WTC11 (cell line): ENCODE data around the gene LMO1. TPM values are rescaled to one million over a fixed set of nuclear protein-coding genes. Genes with fewer than 3 reads are reported as not detected.

ENCODE experiments used
- ATAC-seq: fragments of 200-7000 bp; cut with Tn5 transposase; 2 replicates; pipeline ENCODE4 v1.10.0; 2021; ENCODE audit warnings: mild to moderate bottlenecking, moderate library complexity
- CTCF ChIA-PET: fragments of 300-600 bp; sonication (Branson Sonifier 250); formaldehyde crosslinking; loops from one replicate; lab custom pipeline; 2021; ENCODE audit warnings: antibody characterized with exemption; lab: Charles Lee
- POLR2A ChIA-PET: fragments of 350-600 bp; sonication (Branson Sonifier 250); formaldehyde crosslinking; loops from one replicate; lab custom pipeline; 2021; ENCODE audit warnings: antibody characterized with exemption; lab: Charles Lee
- DNase-seq: peaks from one replicate; pipeline ENCODE4 v3.0.0; 2021; ENCODE audit warnings: low spot score
- H3K27ac Mint-ChIP-seq: 2 replicates; pipeline ENCODE4 v1.8.0; 2021; ENCODE audit warnings: mixed read lengths
- H3K27me3 Mint-ChIP-seq: 2 replicates; pipeline ENCODE4 v1.8.0; 2021; ENCODE audit warnings: low read depth, mild to moderate bottlenecking, moderate library complexity, mixed read lengths
- H3K36me3 Mint-ChIP-seq: 2 replicates; pipeline ENCODE4 v1.8.0; 2021; ENCODE audit warnings: mixed read lengths
- H3K4me1 Mint-ChIP-seq: 2 replicates; pipeline ENCODE4 v1.8.0; 2022; ENCODE audit warnings: mixed read lengths
- H3K4me3 Mint-ChIP-seq: 2 replicates; pipeline ENCODE4 v1.8.0; 2021; ENCODE audit warnings: mild to moderate bottlenecking, moderate library complexity, mixed read lengths
- H3K9me3 Mint-ChIP-seq: 2 replicates; pipeline ENCODE4 v1.8.0; 2021; ENCODE audit warnings: mixed read lengths
- ELF4 ChIP-seq: sonication (generic); formaldehyde crosslinking; IDR thresholded peaks from 2 replicates; pipeline ENCODE4 v1.8.1; 2022; ENCODE audit warnings: low read depth, mild to moderate bottlenecking, moderate library complexity, missing genetic modification reagents
- JAZF1 ChIP-seq: fragments of 250-450 bp; sonication (Bioruptor Pico); IDR thresholded peaks from 2 replicates; pipeline ENCODE4 v1.9.0; 2021; ENCODE audit warnings: moderate library complexity, mild to moderate bottlenecking, inconsistent platforms
- KAT7 ChIP-seq: sonication (generic); formaldehyde crosslinking; IDR thresholded peaks from 2 replicates; pipeline ENCODE4 v1.8.1; 2023; ENCODE audit warnings: missing genetic modification reagents, mild to moderate bottlenecking, borderline replicate concordance
- NFATC4 ChIP-seq: fragments of 250-450 bp; sonication (Bioruptor Pico); IDR thresholded peaks from 2 replicates; pipeline ENCODE4 v1.9.0; 2021; ENCODE audit warnings: mild to moderate bottlenecking
- NR1H2 ChIP-seq: sonication (generic); formaldehyde crosslinking; IDR thresholded peaks from 2 replicates; pipeline ENCODE4 v1.9.0; 2021; ENCODE audit warnings: mild to moderate bottlenecking, moderate library complexity, missing genetic modification reagents
- PRRX2 ChIP-seq: fragments of 250-450 bp; sonication (Bioruptor Pico); IDR thresholded peaks from 2 replicates; pipeline ENCODE4 v1.8.0; 2021; ENCODE audit warnings: mild to moderate bottlenecking
- RELA ChIP-seq: sonication (generic); formaldehyde crosslinking; IDR thresholded peaks from 2 replicates; pipeline ENCODE4 v1.8.1; 2022; ENCODE audit warnings: missing genetic modification reagents, mild to moderate bottlenecking, borderline replicate concordance
- SMAD4 ChIP-seq: sonication (generic); formaldehyde crosslinking; IDR thresholded peaks from 2 replicates; pipeline ENCODE4 v1.8.0; 2022; ENCODE audit warnings: mild to moderate bottlenecking, missing genetic modification reagents
- TCF7 ChIP-seq: sonication (generic); formaldehyde crosslinking; IDR thresholded peaks from 2 replicates; pipeline ENCODE4 v1.8.0; 2022; ENCODE audit warnings: mild to moderate bottlenecking, low read depth, missing genetic modification reagents, moderate library complexity
- TEAD1 ChIP-seq: sonication (generic); formaldehyde crosslinking; IDR thresholded peaks from 2 replicates; pipeline ENCODE4 v1.8.0; 2022; ENCODE audit warnings: mild to moderate bottlenecking, missing genetic modification reagents
- TEAD4 ChIP-seq: sonication (generic); formaldehyde crosslinking; IDR thresholded peaks from 2 replicates; pipeline ENCODE4 v1.8.0; 2022; ENCODE audit warnings: mild to moderate bottlenecking, missing genetic modification reagents
- ZBTB21 ChIP-seq: sonication (generic); formaldehyde crosslinking; IDR thresholded peaks from 2 replicates; pipeline ENCODE4 v1.8.1; 2023; ENCODE audit warnings: mild to moderate bottlenecking, missing genetic modification reagents, borderline replicate concordance
- ZNF317 ChIP-seq: sonication (generic); formaldehyde crosslinking; IDR thresholded peaks from 2 replicates; pipeline ENCODE4 v1.8.1; 2023; ENCODE audit warnings: low read depth, mild to moderate bottlenecking, moderate library complexity, missing genetic modification reagents, borderline replicate concordance
- ZNF671 ChIP-seq: fragments of 250-450 bp; sonication (Bioruptor Pico); IDR thresholded peaks from 2 replicates; pipeline ENCODE4 v1.8.0; 2021; ENCODE audit warnings: mild to moderate bottlenecking
- total RNA-seq: library from RNA; stranded (reverse); gene quantifications from 3 replicates; pipeline ENCODE4 v1.2.3, GENCODE V29; 2021
- TF ChIP-seq, protein P1 (sequence below): sonication (generic); formaldehyde crosslinking; IDR thresholded peaks from 2 replicates; pipeline ENCODE4 v1.8.0; 2023; ENCODE audit warnings: missing genetic modification reagents, mild to moderate bottlenecking, borderline replicate concordance
- TF ChIP-seq, protein P2 (sequence below): sonication (generic); formaldehyde crosslinking; IDR thresholded peaks from 2 replicates; pipeline ENCODE4 v1.8.1; 2022; ENCODE audit warnings: mild to moderate bottlenecking, moderate library complexity, missing genetic modification reagents
- TF ChIP-seq, protein P3 (sequence below): sonication (generic); formaldehyde crosslinking; IDR thresholded peaks from 2 replicates; pipeline ENCODE4 v1.8.1; 2022; ENCODE audit warnings: low read depth, missing genetic modification reagents, borderline replicate concordance
- TF ChIP-seq, protein P4 (sequence below): fragments of 250-450 bp; sonication (Bioruptor Pico); IDR thresholded peaks from 2 replicates; pipeline ENCODE4 v1.8.0; 2021; ENCODE audit warnings: mild to moderate bottlenecking
- TF ChIP-seq, protein P5 (sequence below): fragments of 250-450 bp; sonication (Bioruptor Pico); IDR thresholded peaks from 2 replicates; pipeline ENCODE4 v1.9.0; 2021; ENCODE audit warnings: moderate library complexity, mild to moderate bottlenecking, inconsistent platforms, borderline replicate concordance
- TF ChIP-seq, protein P6 (sequence below): fragments of 200-600 bp; IDR thresholded peaks from 2 replicates; pipeline ENCODE4 v1.8.0; 2022; ENCODE audit warnings: antibody characterized with exemption
- TF ChIP-seq, protein P7 (sequence below): fragments of 250-450 bp; sonication (Bioruptor Pico); IDR thresholded peaks from 2 replicates; pipeline ENCODE4 v2.1.2; 2022; ENCODE audit warnings: mild to moderate bottlenecking, moderate library complexity
- TF ChIP-seq, protein P8 (sequence below): sonication (generic); formaldehyde crosslinking; IDR thresholded peaks from 2 replicates; pipeline ENCODE4 v1.8.1; 2022; ENCODE audit warnings: low read depth, mild to moderate bottlenecking, moderate library complexity, missing genetic modification reagents, borderline replicate concordance

Gene LMO1
- total RNA-seq, 1 experiment from 2014 or later = 0.44 TPM

DNA sequence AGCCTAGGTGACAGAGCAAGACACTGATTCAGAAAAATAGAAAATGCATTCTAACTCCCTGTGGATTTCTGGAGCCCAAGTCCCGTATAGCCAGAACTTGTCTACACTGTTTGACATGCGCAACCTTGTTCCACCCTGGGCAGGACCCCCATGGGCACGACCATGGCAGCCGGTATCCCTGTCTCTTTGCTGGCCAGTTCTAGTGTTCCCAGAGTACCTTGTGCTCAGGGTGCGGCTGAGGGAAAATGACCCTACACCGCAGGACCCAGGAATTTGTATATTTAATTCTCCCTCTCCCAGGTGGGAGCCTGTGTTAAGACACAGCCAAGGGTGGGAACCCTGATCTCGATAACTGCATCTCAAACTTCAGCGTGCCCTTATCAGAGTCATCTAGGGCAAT lies 58.1 kb downstream of the LMO1 start (continued):
- TF ChIP-seq, protein P1, sequence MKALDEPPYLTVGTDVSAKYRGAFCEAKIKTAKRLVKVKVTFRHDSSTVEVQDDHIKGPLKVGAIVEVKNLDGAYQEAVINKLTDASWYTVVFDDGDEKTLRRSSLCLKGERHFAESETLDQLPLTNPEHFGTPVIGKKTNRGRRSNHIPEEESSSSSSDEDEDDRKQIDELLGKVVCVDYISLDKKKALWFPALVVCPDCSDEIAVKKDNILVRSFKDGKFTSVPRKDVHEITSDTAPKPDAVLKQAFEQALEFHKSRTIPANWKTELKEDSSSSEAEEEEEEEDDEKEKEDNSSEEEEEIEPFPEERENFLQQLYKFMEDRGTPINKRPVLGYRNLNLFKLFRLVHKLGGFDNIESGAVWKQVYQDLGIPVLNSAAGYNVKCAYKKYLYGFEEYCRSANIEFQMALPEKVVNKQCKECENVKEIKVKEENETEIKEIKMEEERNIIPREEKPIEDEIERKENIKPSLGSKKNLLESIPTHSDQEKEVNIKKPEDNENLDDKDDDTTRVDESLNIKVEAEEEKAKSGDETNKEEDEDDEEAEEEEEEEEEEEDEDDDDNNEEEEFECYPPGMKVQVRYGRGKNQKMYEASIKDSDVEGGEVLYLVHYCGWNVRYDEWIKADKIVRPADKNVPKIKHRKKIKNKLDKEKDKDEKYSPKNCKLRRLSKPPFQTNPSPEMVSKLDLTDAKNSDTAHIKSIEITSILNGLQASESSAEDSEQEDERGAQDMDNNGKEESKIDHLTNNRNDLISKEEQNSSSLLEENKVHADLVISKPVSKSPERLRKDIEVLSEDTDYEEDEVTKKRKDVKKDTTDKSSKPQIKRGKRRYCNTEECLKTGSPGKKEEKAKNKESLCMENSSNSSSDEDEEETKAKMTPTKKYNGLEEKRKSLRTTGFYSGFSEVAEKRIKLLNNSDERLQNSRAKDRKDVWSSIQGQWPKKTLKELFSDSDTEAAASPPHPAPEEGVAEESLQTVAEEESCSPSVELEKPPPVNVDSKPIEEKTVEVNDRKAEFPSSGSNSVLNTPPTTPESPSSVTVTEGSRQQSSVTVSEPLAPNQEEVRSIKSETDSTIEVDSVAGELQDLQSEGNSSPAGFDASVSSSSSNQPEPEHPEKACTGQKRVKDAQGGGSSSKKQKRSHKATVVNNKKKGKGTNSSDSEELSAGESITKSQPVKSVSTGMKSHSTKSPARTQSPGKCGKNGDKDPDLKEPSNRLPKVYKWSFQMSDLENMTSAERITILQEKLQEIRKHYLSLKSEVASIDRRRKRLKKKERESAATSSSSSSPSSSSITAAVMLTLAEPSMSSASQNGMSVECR = no peak
- no peak for TF ChIP-seq TCF7 (CRISPR knock-in tag)
- TF ChIP-seq, protein P2, sequence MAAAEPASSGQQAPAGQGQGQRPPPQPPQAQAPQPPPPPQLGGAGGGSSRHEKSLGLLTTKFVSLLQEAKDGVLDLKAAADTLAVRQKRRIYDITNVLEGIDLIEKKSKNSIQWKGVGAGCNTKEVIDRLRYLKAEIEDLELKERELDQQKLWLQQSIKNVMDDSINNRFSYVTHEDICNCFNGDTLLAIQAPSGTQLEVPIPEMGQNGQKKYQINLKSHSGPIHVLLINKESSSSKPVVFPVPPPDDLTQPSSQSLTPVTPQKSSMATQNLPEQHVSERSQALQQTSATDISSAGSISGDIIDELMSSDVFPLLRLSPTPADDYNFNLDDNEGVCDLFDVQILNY (CRISPR knock-in tag) = no peak
- TF ChIP-seq, protein P3, sequence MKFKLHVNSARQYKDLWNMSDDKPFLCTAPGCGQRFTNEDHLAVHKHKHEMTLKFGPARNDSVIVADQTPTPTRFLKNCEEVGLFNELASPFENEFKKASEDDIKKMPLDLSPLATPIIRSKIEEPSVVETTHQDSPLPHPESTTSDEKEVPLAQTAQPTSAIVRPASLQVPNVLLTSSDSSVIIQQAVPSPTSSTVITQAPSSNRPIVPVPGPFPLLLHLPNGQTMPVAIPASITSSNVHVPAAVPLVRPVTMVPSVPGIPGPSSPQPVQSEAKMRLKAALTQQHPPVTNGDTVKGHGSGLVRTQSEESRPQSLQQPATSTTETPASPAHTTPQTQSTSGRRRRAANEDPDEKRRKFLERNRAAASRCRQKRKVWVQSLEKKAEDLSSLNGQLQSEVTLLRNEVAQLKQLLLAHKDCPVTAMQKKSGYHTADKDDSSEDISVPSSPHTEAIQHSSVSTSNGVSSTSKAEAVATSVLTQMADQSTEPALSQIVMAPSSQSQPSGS (CRISPR knock-in tag) = no peak
- TF ChIP-seq, protein P4, sequence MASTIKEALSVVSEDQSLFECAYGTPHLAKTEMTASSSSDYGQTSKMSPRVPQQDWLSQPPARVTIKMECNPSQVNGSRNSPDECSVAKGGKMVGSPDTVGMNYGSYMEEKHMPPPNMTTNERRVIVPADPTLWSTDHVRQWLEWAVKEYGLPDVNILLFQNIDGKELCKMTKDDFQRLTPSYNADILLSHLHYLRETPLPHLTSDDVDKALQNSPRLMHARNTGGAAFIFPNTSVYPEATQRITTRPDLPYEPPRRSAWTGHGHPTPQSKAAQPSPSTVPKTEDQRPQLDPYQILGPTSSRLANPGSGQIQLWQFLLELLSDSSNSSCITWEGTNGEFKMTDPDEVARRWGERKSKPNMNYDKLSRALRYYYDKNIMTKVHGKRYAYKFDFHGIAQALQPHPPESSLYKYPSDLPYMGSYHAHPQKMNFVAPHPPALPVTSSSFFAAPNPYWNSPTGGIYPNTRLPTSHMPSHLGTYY (CRISPR knock-in tag) = no peak
- TF ChIP-seq, protein P5, sequence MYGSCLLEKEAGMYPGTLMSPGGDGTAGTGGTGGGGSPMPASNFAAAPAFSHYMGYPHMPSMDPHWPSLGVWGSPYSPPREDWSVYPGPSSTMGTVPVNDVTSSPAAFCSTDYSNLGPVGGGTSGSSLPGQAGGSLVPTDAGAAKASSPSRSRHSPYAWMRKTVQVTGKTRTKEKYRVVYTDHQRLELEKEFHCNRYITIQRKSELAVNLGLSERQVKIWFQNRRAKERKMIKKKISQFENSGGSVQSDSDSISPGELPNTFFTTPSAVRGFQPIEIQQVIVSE (CRISPR knock-in tag) = no peak
- TF ChIP-seq ZNF671 (CRISPR knock-in tag) = no peak
- TF ChIP-seq, all 79 proteins: peak for 0

DNA sequence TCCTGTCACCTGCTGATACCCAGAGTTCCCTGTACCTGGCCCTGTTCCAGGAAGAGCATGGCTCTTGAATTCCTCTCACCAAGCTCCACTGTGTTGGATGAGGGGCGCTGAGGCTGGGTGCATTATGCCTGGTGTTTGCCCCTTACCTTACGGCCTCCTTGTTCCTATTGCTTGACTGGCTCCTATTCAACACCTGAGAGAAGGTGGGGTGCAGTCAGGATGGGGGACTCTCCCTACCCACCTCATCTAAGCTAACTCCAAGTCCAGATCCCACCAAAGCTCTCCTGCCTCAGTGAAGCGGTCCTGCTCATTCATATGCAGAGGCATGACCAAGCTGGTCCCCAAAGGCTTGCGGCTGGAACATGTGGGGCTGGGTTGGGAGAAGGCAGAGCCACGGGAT lies 59.1 kb downstream of the LMO1 start:
- no peaks in the 10 kb centered on the region for H3K36me3 Mint-ChIP-seq
- no peak for DNase-seq
- no peaks in the 10 kb centered on the region for H3K9me3 Mint-ChIP-seq
- no peak overlapping the region for H3K27ac Mint-ChIP-seq
- H3K27me3 Mint-ChIP-seq = 0 out of 2 replicates have a peak, but pooled peaks cover 3% of the 10 kb centered on the region
- H3K4me3 Mint-ChIP-seq = no peak overlapping the region
- peaks cover 22% of the 10 kb centered on the region for H3K4me1 Mint-ChIP-seq
- ChIA-PET POLR2A (no interaction called here), CTCF (interaction anchor here (0.9 to 4.8 kb wide), 2 partner anchors 11 to 15 kb away, joined by 6 to 27 read pairs; no protein-coding TSS in a partner anchor)
- ATAC-seq = no peak
- TF ChIP-seq KAT7 (CRISPR knock-in tag) (no peak), SMAD4 (no peak), NR1H2 (no peak), ELF4 (CRISPR knock-in tag) (no peak), PRRX2 (CRISPR knock-in tag) (no peak), ZBTB21 (CRISPR knock-in tag) (no peak), NFATC4 (CRISPR knock-in tag) (no peak), TEAD4 (CRISPR knock-in tag) (no peak), ZNF671 (CRISPR knock-in tag) (no peak), ZNF317 (CRISPR knock-in tag) (no peak), JAZF1 (no peak), RELA (CRISPR knock-in tag) (no peak), TEAD1 (no peak)
- TF ChIP-seq, protein P2 (CRISPR knock-in tag) = no peak
- TF ChIP-seq, protein P6, sequence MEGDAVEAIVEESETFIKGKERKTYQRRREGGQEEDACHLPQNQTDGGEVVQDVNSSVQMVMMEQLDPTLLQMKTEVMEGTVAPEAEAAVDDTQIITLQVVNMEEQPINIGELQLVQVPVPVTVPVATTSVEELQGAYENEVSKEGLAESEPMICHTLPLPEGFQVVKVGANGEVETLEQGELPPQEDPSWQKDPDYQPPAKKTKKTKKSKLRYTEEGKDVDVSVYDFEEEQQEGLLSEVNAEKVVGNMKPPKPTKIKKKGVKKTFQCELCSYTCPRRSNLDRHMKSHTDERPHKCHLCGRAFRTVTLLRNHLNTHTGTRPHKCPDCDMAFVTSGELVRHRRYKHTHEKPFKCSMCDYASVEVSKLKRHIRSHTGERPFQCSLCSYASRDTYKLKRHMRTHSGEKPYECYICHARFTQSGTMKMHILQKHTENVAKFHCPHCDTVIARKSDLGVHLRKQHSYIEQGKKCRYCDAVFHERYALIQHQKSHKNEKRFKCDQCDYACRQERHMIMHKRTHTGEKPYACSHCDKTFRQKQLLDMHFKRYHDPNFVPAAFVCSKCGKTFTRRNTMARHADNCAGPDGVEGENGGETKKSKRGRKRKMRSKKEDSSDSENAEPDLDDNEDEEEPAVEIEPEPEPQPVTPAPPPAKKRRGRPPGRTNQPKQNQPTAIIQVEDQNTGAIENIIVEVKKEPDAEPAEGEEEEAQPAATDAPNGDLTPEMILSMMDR = no peak
- TF ChIP-seq, protein P7, sequence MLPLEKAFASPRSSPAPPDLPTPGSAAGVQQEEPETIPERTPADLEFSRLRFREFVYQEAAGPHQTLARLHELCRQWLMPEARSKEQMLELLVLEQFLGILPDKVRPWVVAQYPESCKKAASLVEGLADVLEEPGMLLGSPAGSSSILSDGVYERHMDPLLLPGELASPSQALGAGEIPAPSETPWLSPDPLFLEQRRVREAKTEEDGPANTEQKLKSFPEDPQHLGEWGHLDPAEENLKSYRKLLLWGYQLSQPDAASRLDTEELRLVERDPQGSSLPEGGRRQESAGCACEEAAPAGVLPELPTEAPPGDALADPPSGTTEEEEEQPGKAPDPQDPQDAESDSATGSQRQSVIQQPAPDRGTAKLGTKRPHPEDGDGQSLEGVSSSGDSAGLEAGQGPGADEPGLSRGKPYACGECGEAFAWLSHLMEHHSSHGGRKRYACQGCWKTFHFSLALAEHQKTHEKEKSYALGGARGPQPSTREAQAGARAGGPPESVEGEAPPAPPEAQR (CRISPR knock-in tag) = no peak
- TF ChIP-seq, protein P8, sequence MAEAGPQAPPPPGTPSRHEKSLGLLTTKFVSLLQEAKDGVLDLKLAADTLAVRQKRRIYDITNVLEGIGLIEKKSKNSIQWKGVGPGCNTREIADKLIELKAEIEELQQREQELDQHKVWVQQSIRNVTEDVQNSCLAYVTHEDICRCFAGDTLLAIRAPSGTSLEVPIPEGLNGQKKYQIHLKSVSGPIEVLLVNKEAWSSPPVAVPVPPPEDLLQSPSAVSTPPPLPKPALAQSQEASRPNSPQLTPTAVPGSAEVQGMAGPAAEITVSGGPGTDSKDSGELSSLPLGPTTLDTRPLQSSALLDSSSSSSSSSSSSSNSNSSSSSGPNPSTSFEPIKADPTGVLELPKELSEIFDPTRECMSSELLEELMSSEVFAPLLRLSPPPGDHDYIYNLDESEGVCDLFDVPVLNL (CRISPR knock-in tag) = no peak
